ENCODE results near the gene CBX7. TPM values are rescaled to one million over a fixed set of nuclear protein-coding genes. Genes with fewer than 3 reads are reported as not detected.

The CBX7 gene
- total and polyA plus RNA-seq, 4 donors, result 2.2 to 21.8 (median 14.9) TPM

GRCh38 chr22:39177791-39178190, 25.3 kb upstream of the CBX7 start:
- Histone ChIP-seq H3K27ac (ENCODE audit: low read depth in 1 of 2, low read length in 2 of 2) (peak overlapping the region; percentile 53 to 72), H3K9ac (ENCODE audit: low read depth in 1 of 2, low read length in 2 of 2) (no peak overlapping the region), H3K9me3 (ENCODE audit: control insufficient read depth in 4 of 4, low read length in 3 of 4) (no peaks in the 10 kb centered on the region), H3K4me3 (ENCODE audit: low read depth in 1 of 3, low read length in 3 of 3) (no peak overlapping the region), H3K4me1 (ENCODE audit: control insufficient read depth in 4 of 4, insufficient read depth in 4 of 4, low read length in 3 of 4) (peaks cover 0 to 29% (median 2%) of the 10 kb centered on the region in 4 donors), H3K27me3 (ENCODE audit: control insufficient read depth in 4 of 4, insufficient read depth in 4 of 4, low read length in 3 of 4) (no peaks in the 10 kb centered on the region), H3K36me3 (ENCODE audit: control insufficient read depth in 4 of 4, insufficient read depth in 3 of 4, low read depth in 1 of 4, low read length in 3 of 4) (no peaks in the 10 kb centered on the region)
- WGBS, result 88% methylated on average over 9 of the region's 9 CpGs
- no peak for DNase-seq (ENCODE audit: low spot score)
- TF ChIP-seq NR2F2 (IDR thresholded peaks at IDR 0.05) (no peak), JUND (IDR thresholded peaks at IDR 0.05) (no peak), MAX (IDR thresholded peaks at IDR 0.05) (no peak), YY1 (IDR thresholded peaks at IDR 0.05) (no peak), FOXA1 (IDR thresholded peaks at IDR 0.05) (no peak), TAF1 (conservative IDR thresholded peaks at IDR 0.05) (no peak), REST (IDR thresholded peaks at IDR 0.05) (no peak), HNF4A (conservative IDR thresholded peaks at IDR 0.05) (no peak), RAD21 (IDR thresholded peaks at IDR 0.05) (no peak), FOXA2 (IDR thresholded peaks at IDR 0.05) (no peak), HNF4G (IDR thresholded peaks at IDR 0.05) (no peak), EGR1 (IDR thresholded peaks at IDR 0.05; ENCODE audit: low read depth in 2 of 2) (no peak), CTCF (IDR thresholded peaks at IDR 0.05; ENCODE audit: low read depth, low read length, missing input control) (no peak), ATF3 (IDR thresholded peaks at IDR 0.05) (no peak)

- 92% methylated on average over 2 of the region's 2 CpGs for WGBS
- no peaks in the 10 kb centered on the region for H3K36me3 ChIP-seq (ENCODE audit: control insufficient read depth in 4 of 4, insufficient read depth in 3 of 4, low read depth in 1 of 4, low read length in 3 of 4)
- no peak overlapping the region for H3K9ac ChIP-seq (ENCODE audit: low read depth in 1 of 2, low read length in 2 of 2)
- peaks cover 0 to 29% (median 2%) of the 10 kb centered on the region in 4 donors for H3K4me1 ChIP-seq (ENCODE audit: control insufficient read depth in 4 of 4, insufficient read depth in 4 of 4, low read length in 3 of 4)
- H3K9me3 ChIP-seq (ENCODE audit: control insufficient read depth in 4 of 4, low read length in 3 of 4), result no peaks in the 10 kb centered on the region
- no peak overlapping the region for H3K4me3 ChIP-seq (ENCODE audit: low read depth in 1 of 3, low read length in 3 of 3)
- peak overlapping the region; percentile 53 to 72 for H3K27ac ChIP-seq (ENCODE audit: low read depth in 1 of 2, low read length in 2 of 2)
- DNase-seq (ENCODE audit: low spot score), result no peak
- no peaks in the 10 kb centered on the region for H3K27me3 ChIP-seq (ENCODE audit: control insufficient read depth in 4 of 4, insufficient read depth in 4 of 4, low read length in 3 of 4)
- TF ChIP-seq ZBTB33 (IDR thresholded peaks at IDR 0.05), result no peak
- no peak for TF ChIP-seq SP1 (IDR thresholded peaks at IDR 0.05)
- no peak for TF ChIP-seq GABPA (IDR thresholded peaks at IDR 0.05 in 1 of 2, conservative IDR thresholded peaks at IDR 0.05 in 1 of 2)
- no peak for TF ChIP-seq JUND (IDR thresholded peaks at IDR 0.05)
- TF ChIP-seq ATF3 (IDR thresholded peaks at IDR 0.05), result no peak
- TF ChIP-seq HNF4A (conservative IDR thresholded peaks at IDR 0.05), result no peak
- TF ChIP-seq YY1 (IDR thresholded peaks at IDR 0.05), result no peak
- TF ChIP-seq RAD21 (IDR thresholded peaks at IDR 0.05), result no peak
- TF ChIP-seq CTCF (IDR thresholded peaks at IDR 0.05; ENCODE audit: low read depth, low read length, missing input control), result no peak
- no peak for TF ChIP-seq NR2F2 (IDR thresholded peaks at IDR 0.05)
- no peak for TF ChIP-seq TAF1 (conservative IDR thresholded peaks at IDR 0.05)
- no peak for TF ChIP-seq FOXA1 (IDR thresholded peaks at IDR 0.05)
- no peak for TF ChIP-seq FOXA2 (IDR thresholded peaks at IDR 0.05)
- TF ChIP-seq EGR1 (IDR thresholded peaks at IDR 0.05; ENCODE audit: low read depth in 2 of 2), result no peak
- TF ChIP-seq HNF4G (IDR thresholded peaks at IDR 0.05), result no peak
- no peak for TF ChIP-seq MAX (IDR thresholded peaks at IDR 0.05)
- TF ChIP-seq RXRA (IDR thresholded peaks at IDR 0.05), result no peak
These were observed 24.9 kb upstream of the CBX7 start for GRCh38 chr22:39177456-39177775.
